T-helper 22 cell (primary cell): ENCODE data around the gene DPPA4.
"Not testable (repeated sequence)": the region's sequence is repeated elsewhere in the genome, so short reads cannot be mapped to it uniquely, and the experiment has no call there.

Source experiments
- DNase-seq: peaks from one replicate; pipeline ENCODE4 v3.0.0-alpha.2; 2020; ENCODE audit warnings: low read depth

The DPPA4 gene

GRCh38 chr3:109337393-109337792, at the start of gene DPPA4:
TSS of gene DPPA4 (minus strand) at chr3:109337546. CDS start at chr3:109337517, 29 bp downstream.
- no peak for DNase-seq

- no peak for DNase-seq
These were observed 48.3 kb upstream of the DPPA4 start for GRCh38 chr3:109385442-109386318.

- DNase-seq, result no peak
These were observed 46.8 kb upstream of the DPPA4 start for GRCh38 chr3:109384164-109384563.

DNA sequence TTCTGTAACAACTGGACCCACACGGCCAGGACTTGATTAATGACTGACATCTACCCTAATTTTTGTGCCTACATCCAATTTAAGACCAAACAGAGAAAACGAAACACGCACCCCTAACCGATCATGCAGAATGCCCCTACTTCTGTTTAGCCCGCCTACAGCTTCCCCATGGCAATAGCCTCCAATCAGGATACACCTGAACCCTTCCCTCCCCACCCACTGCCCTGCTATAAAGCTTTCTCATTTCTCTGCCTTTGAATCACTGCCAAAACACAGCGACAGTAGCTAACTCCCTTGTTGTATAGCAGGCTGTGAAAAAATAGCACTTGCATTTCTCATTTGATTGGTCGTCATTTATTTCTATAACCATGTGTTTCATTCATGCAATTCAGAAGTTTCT, 45.2 kb upstream of the DPPA4 start:
- DNase-seq, result no peak

DNA sequence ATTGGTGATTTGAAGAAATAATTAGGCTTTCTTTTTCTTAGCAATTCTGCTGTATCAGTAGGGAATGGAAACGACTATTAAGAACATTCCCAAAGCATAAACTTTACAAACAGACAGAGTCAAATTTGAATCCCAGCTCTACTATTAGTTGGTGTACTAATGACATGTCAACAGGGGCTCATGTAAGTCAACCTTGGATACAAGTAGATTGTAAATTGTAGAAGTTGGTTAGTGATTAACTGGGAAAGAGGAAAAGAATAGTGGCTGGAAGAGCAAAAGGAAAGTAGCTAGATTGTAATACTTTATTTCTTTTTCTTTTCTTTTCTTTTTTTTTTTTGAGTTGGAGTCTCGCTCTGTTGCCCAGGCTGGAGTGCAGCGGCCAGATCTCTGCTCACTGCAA, 38.6 kb upstream of the DPPA4 start:
- DNase-seq, result no peak

DNA sequence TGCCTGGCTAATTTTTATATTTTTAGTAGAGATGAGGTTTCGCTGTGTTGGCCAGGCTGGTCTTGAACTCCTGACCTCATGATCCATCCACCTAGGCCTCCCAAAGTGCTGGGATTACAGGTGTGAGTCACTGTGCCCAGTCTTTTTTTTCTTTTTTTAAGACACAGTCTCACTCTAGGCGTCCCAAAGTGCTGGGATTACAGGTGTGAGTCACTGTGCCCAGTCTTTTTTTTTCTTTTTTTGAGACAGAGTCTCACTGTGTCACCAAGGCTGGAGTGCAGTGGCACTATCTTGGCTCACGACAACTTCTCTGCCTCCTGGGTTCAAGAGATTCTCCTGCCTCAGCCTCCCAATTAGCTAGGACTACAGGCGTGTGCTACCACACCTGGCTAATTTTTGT, 37.1 kb upstream of the DPPA4 start:
- DNase-seq, result not testable (repeated sequence)

GRCh38 chr3:109373933-109374332, 36.6 kb upstream of the DPPA4 start:
- no peak for DNase-seq

GRCh38 chr3:109372639-109373038, 35.3 kb upstream of the DPPA4 start:
- DNase-seq, result no peak

GRCh38 chr3:109369510-109369909, 32.2 kb upstream of the DPPA4 start:
- DNase-seq, result no peak

- DNase-seq, result no peak
These were observed 26.7 kb upstream of the DPPA4 start for GRCh38 chr3:109364088-109364487.

- DNase-seq, result no peak
These were observed 26.3 kb upstream of the DPPA4 start for GRCh38 chr3:109363634-109364033.

DNA sequence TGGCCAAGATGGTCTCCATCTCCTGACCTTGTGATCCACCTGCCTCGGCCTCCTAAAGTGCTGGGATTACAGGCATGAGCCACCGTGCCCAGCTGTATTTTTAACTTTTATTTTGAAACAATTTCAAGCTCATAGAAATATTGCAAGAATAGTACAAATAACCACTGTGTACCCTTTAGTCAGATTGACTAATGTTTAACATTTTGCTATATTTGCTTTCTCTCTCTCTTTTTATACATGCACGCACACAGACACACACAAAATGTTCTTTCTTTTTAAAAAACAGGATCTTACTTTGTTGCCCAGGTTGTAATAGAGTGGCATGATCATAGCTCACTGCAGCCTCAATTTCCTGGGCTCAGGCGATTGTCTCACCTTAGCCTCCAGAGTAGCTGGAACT, 25.5 kb upstream of the DPPA4 start:
- DNase-seq, result no peak

DNA sequence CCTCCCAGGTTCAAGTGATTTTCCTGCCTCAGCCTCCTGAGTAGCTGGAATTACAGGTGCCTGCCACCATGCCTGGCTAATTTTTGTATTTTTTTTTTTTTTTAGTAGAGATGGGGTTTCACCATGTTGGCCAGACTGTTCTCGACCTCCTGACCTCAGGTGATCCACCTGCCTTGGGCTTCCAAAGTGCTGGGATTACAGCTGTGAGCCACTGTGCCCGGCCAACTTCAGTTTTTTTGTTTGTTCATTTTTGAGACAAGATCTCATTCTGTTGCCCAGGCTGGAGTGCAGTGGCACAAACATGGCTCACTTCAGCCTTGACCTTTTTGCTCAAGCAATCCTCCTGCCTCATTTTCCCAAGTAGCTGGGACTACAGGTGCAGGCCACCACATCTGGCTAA, 21.5 kb upstream of the DPPA4 start:
- not testable (repeated sequence) for DNase-seq

- no peak for DNase-seq
These were observed 19.3 kb upstream of the DPPA4 start for GRCh38 chr3:109356442-109357155.

GRCh38 chr3:109355625-109356441, 18.5 kb upstream of the DPPA4 start:
- DNase-seq, result no peak

GRCh38 chr3:109353057-109353456, 15.7 kb upstream of the DPPA4 start:
- DNase-seq, result no peak

- DNase-seq, result no peak
These were observed 13.9 kb upstream of the DPPA4 start for GRCh38 chr3:109351231-109351630.

DNA sequence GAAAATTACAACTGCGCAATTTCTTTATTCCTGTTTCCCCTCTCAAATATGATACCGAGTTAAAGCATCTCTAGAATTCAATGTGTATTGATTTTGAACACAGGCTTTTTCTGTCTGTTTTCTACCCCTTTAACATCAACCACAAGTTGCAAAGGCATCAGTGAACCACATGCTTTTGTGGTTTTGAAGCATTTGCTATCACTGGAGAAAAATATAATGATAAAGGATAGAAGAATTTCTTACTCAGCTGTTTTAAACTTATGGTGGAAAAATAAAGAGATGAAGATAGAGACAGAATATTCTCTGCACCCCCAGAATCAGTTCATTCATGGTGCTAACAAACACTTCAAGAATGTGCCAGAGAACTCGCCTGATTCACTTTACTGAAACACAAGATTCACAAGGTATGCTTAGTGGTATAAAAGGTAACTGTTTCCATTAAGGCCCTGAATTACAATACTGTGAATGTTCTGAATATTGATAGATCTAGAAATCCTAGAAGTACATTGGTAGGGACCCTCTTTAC, 9.5 kb upstream of the DPPA4 start:
- DNase-seq, result no peak

- no peak for DNase-seq
These were observed 8.8 kb upstream of the DPPA4 start for GRCh38 chr3:109346099-109346498.

- DNase-seq, result no peak
These were observed 2.6 kb upstream of the DPPA4 start for GRCh38 chr3:109339714-109340648.

DNA sequence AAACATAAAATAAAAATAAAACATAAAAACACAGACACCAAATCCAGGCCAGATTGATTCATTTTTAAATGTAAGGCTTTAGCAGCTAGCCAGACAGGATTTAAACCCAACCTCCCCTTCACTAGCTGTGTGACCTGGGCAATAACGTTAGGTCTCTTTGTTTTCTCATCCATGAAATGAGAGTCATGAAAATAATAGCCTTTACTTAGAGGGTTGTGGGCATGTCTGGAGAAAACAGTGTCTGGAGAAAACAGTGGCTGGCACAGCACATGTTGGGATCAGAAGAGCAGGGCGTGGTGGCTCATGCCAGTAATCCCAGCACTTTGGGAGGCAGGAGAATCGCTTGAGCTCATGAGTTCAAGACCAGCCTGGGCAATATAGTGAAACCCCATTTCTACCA, 1.9 kb upstream of the DPPA4 start:
- DNase-seq, result no peak
